Ishikawa (cell line): ENCODE data around the gene CSF3R.

ENCODE experiments used
- CEBPB ChIP-seq: IDR thresholded peaks from 2 replicates; pipeline ENCODE4 v1.6.1; 2012
- CREB1 ChIP-seq: IDR thresholded peaks from 2 replicates; pipeline ENCODE4 v1.6.1; 2012; ENCODE audit warnings: low read depth
- EGR1 ChIP-seq: IDR thresholded peaks from 2 replicates; pipeline ENCODE4 v1.6.1; 2012
- EP300 ChIP-seq: IDR thresholded peaks from 2 replicates; pipeline ENCODE4 v1.6.1; 2012; ENCODE audit warnings: borderline replicate concordance
- RAD21 ChIP-seq: IDR thresholded peaks from 2 replicates; pipeline ENCODE4 v1.6.1; 2012; ENCODE audit warnings: low read depth
- TAF1 ChIP-seq: IDR thresholded peaks from 2 replicates; pipeline ENCODE4 v1.6.1; 2012; ENCODE audit warnings: low read depth, mild to moderate bottlenecking
- TCF12 ChIP-seq: IDR thresholded peaks from 2 replicates; pipeline ENCODE4 v1.6.1; 2012; ENCODE audit warnings: low read depth
- YY1 ChIP-seq: IDR thresholded peaks from 2 replicates; pipeline ENCODE4 v1.6.1; 2012; ENCODE audit warnings: low read depth
- ZBTB7A ChIP-seq: IDR thresholded peaks from 2 replicates; pipeline ENCODE4 v1.6.1; 2012; ENCODE audit warnings: low read depth
- TF ChIP-seq, protein P1 (sequence below): IDR thresholded peaks from 2 replicates; pipeline ENCODE4 v1.6.1; 2012
- TF ChIP-seq, protein P2 (sequence below): IDR thresholded peaks from 2 replicates; pipeline ENCODE4 v1.6.1; 2012

DNA sequence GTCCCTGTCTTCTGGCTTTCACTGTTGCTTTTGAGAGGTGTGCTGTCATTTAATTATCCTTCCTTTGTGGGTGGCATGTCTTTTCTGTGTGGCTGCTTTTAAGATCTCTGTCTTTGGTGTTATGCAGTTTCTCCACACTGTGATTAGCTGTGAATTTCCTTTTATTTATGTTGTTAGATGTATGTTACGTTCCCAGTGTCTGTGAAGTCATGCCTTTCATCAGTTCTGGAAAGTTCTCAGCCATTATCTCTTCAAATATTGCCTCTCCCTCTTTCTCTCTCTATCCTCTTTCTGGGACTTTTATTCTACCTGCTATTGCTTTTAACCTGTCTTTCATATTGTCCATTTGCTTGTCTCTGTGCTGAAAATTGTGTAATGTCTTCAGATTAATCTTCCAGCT, 21.0 kb upstream of the CSF3R start:
- TF ChIP-seq, protein P1, sequence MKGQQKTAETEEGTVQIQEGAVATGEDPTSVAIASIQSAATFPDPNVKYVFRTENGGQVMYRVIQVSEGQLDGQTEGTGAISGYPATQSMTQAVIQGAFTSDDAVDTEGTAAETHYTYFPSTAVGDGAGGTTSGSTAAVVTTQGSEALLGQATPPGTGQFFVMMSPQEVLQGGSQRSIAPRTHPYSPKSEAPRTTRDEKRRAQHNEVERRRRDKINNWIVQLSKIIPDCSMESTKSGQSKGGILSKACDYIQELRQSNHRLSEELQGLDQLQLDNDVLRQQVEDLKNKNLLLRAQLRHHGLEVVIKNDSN = no peak
- TF ChIP-seq, protein P2, sequence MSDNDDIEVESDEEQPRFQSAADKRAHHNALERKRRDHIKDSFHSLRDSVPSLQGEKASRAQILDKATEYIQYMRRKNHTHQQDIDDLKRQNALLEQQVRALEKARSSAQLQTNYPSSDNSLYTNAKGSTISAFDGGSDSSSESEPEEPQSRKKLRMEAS = no peak
- TF ChIP-seq TCF12 (no peak), EP300 (no peak), EGR1 (no peak), CREB1 (no peak), TAF1 (no peak), YY1 (no peak), RAD21 (no peak), ZBTB7A (no peak), CEBPB (no peak)
